K562 (cell line): ENCODE measurements around the gene RREB1. TPM values are rescaled to one million over a fixed set of nuclear protein-coding genes. Genes with fewer than 3 reads are reported as not detected.

Experiments
- ATF7 ChIP-seq: fragments of 450-650 bp; IDR thresholded peaks from 2 replicates; pipeline ENCODE4 v1.7.1; 2014; ENCODE audit warnings: mild to moderate bottlenecking, moderate library complexity
- CREM ChIP-seq: IDR thresholded peaks from 2 replicates; pipeline ENCODE4 v1.6.1; 2014; ENCODE audit warnings: antibody characterized with exemption, low read depth
- DEAF1 ChIP-seq: fragments of 450-650 bp; formaldehyde crosslinking; IDR thresholded peaks from 2 replicates; pipeline ENCODE4 v1.4.0; 2020; ENCODE audit warnings: mild to moderate bottlenecking, moderate library complexity
- DLX4 ChIP-seq: fragments of 250-450 bp; sonication (Bioruptor Pico); IDR thresholded peaks from 2 replicates; pipeline ENCODE4 v1.6.1; 2021; ENCODE audit warnings: mild to moderate bottlenecking
- GTF3C2 ChIP-seq: IDR thresholded peaks from 3 replicates; pipeline ENCODE4 v1.6.1; 2011; ENCODE audit warnings: borderline replicate concordance, mild to moderate bottlenecking, moderate library complexity; ENCODE audit not compliant: insufficient read length; ENCODE audit errors: extremely low read depth
- HMGN3 ChIP-seq: IDR thresholded peaks from 2 replicates; pipeline ENCODE4 v1.6.1; 2011; ENCODE audit warnings: borderline replicate concordance, low read depth, mild to moderate bottlenecking, mixed read lengths, low read length; ENCODE audit not compliant: insufficient read length; ENCODE audit errors: extremely low read depth
- MAZ ChIP-seq, 2 experiments: fragments of 450-650 bp in 1 of 2; sonication (generic) in 1 of 2; formaldehyde crosslinking; IDR thresholded peaks in 1 of 2; conservative IDR thresholded peaks in 1 of 2; 2 replicates each; pipeline versions ENCODE4 v1.4.0 to v1.5.0; 2020; ENCODE audit warnings: mild to moderate bottlenecking in 1 of 2, missing genetic modification reagents in 1 of 2
- MEF2D ChIP-seq: conservative IDR thresholded peaks from 2 replicates; pipeline ENCODE4 v1.6.1; 2016; ENCODE audit warnings: low read depth, missing genetic modification characterization, missing compliant biosample characterization
- MNT ChIP-seq, 2 experiments: fragments of 450-650 bp; conservative IDR thresholded peaks; 2 replicates each; pipeline ENCODE4 v1.6.1; 2017; ENCODE audit warnings: mild to moderate bottlenecking in 2 of 2, moderate library complexity in 2 of 2
- SETDB1 ChIP-seq: IDR thresholded peaks from one replicate; pipeline ENCODE4 v1.6.1; 2012; ENCODE audit warnings: low read length, control low read depth, inconsistent platforms
- TCF7L2 ChIP-seq: fragments of 150-350 bp; IDR thresholded peaks from 2 replicates; pipeline ENCODE4 v1.6.1; 2016; ENCODE audit warnings: low read depth, mild to moderate bottlenecking, low read length, moderate library complexity
- TCFL5 ChIP-seq: fragments of 250-450 bp; sonication (Bioruptor Pico); conservative IDR thresholded peaks from 2 replicates; pipeline ENCODE4 v1.6.1; 2021; ENCODE audit warnings: mild to moderate bottlenecking, moderate library complexity, matching md5 sums
- ZBTB12 ChIP-seq: fragments of 250-450 bp; sonication (Bioruptor Pico); IDR thresholded peaks from 2 replicates; pipeline ENCODE4 v1.4.0; 2020
- ZNF143 ChIP-seq: sonication (generic); formaldehyde crosslinking; IDR thresholded peaks from 2 replicates; pipeline ENCODE4 v1.9.0; 2022; ENCODE audit warnings: mild to moderate bottlenecking, missing genetic modification reagents
- ZNF408 ChIP-seq: fragments of 250-450 bp; sonication (Bioruptor Pico); IDR thresholded peaks from 2 replicates; pipeline ENCODE4 v1.4.0; 2020; ENCODE audit warnings: low read depth, mild to moderate bottlenecking, moderate library complexity
- ZNF436 ChIP-seq: fragments of 250-450, 450-650 bp; sonication (Bioruptor Pico); formaldehyde crosslinking; IDR thresholded peaks from 2 replicates; pipeline ENCODE4 v1.7.0; 2020; ENCODE audit warnings: mild to moderate bottlenecking
- ZNF766 ChIP-seq: fragments of 200-800 bp; sonication (Bioruptor generic); conservative IDR thresholded peaks from 2 replicates; pipeline ENCODE4 v1.6.1; 2016; ENCODE audit warnings: missing genetic modification characterization, missing compliant biosample characterization
- ZSCAN29 ChIP-seq: fragments of 450-650 bp; IDR thresholded peaks from 2 replicates; pipeline ENCODE4 v1.6.1; 2017
- polyA plus RNA-seq, 8 experiments: library from polyadenylated mRNA; depleted of rRNA in 4 of 8; stranded (reverse) in 5 of 8; unstranded in 3 of 8; fragments of >200 nt; fragmentation: Nextera tagmentation in 2 of 8; fragmentation: Illumina TruSeq in 1 of 8; extraction: Ambion mirVana in 2 of 8; extraction: Trizol in 1 of 8; gene quantifications; 2 replicates each; pipeline versions ENCODE4 v1.2.1 to v1.2.3, GENCODE V29; 2011 to 2014; ENCODE audit warnings: inconsistent platforms in 1 of 8, missing spikeins in 1 of 8
- total RNA-seq, 7 experiments: library from RNA; depleted of rRNA in 6 of 7; stranded (reverse); fragments of >200 nt in 6 of 7; fragmentation: Illumina TruSeq in 2 of 7; extraction: Trizol in 2 of 7; gene quantifications; 2 replicates each; pipeline versions ENCODE4 v1.2.1 to v1.2.3, GENCODE V29; 2011 to 2021; ENCODE audit warnings: low replicate concordance in 1 of 7

RREB1 gene
- total and polyA plus RNA-seq, 9 of the 15 experiments (the other 6 are each of a cell fraction or from before 2014, with no cell fraction given) = 3.3 to 64.2 (median 19.3) TPM

GRCh38 chr6:7140631-7141378 is 33.0 kb downstream of the RREB1 start (continued):
- no peak for TF ChIP-seq ZSCAN29
- no peak for TF ChIP-seq TCFL5 (CRISPR knock-in tag)
- peak; percentile 76 to 93 for TF ChIP-seq MAZ (CRISPR knock-in tag; conservative IDR thresholded peaks at IDR 0.05 in 1 of 2, IDR thresholded peaks at IDR 0.05 in 1 of 2)
- no peak for TF ChIP-seq ZNF436 (CRISPR knock-in tag)
- no peak for TF ChIP-seq ZNF143 (CRISPR knock-in tag)
- TF ChIP-seq MEF2D (tag) = no peak
- TF ChIP-seq ZNF408 = no peak
- TF ChIP-seq DEAF1 = 0 out of 2 replicates have a peak, but pooled peaks have one; percentile 4
- no peak for TF ChIP-seq GTF3C2
- no peak for TF ChIP-seq DLX4
- TF ChIP-seq SETDB1 = no peak
- no peak for TF ChIP-seq TCF7L2
- no peak; the same call in 1 of the 2 replicates for TF ChIP-seq ZNF766
- TF ChIP-seq ZBTB12 (CRISPR knock-in tag) = no peak
- TF ChIP-seq HMGN3 = peak; percentile 82
- peak; percentile 67 for TF ChIP-seq ATF7
- peak; percentile 35 to 59; a peak in 2 of 4 replicates for TF ChIP-seq MNT (conservative IDR thresholded peaks at IDR 0.05)
- peak; percentile 62; the same call in 1 of the 2 replicates for TF ChIP-seq CREM
